HTERT RPE-1 (cell line): ENCODE data around the gene ZEB2.

Experiments used
- in situ Hi-C: fragments of 300-500 bp; cut with MboI; formaldehyde crosslinking; loops from 4 replicates; pipeline ENCODE4 v1.14.3; 2020; ENCODE audit warnings: low sequenced_read_pairs

Gene ZEB2

GRCh38 chr2:144401036-144401435, 118.9 kb downstream of the ZEB2 start:
- in situ Hi-C loops = no loop called here

GRCh38 chr2:144396318-144396717, 123.6 kb downstream of the ZEB2 start:
- in situ Hi-C loops = no loop called here

GRCh38 chr2:144390424-144391020, 129.4 kb downstream of the ZEB2 start:
- in situ Hi-C loops = no loop called here

- in situ Hi-C loops = no loop called here
Measured at GRCh38 chr2:144389930-144390311, 130.0 kb downstream of the ZEB2 start.

- in situ Hi-C loops = no loop called here
Measured at GRCh38 chr2:144389151-144389929, 130.6 kb downstream of the ZEB2 start.

- in situ Hi-C loops = no loop called here
Measured at GRCh38 chr2:144385381-144385780, 134.5 kb downstream of the ZEB2 start.

GRCh38 chr2:144383571-144384100, 136.3 kb downstream of the ZEB2 start:
- in situ Hi-C loops = no loop called here

GRCh38 chr2:144382849-144383248, 137.1 kb downstream of the ZEB2 start:
- in situ Hi-C loops = no loop called here

- in situ Hi-C loops = no loop called here
Measured at GRCh38 chr2:144381716-144382115, 138.2 kb downstream of the ZEB2 start.

- in situ Hi-C loops = no loop called here
Measured at GRCh38 chr2:144379851-144380311, 140.0 kb downstream of the ZEB2 start.

GRCh38 chr2:144378551-144378950, 141.4 kb downstream of the ZEB2 start:
- in situ Hi-C loops = no loop called here

- in situ Hi-C loops = no loop called here
Measured at GRCh38 chr2:144377914-144378313, 142.0 kb downstream of the ZEB2 start.

- in situ Hi-C loops = no loop called here
Measured at GRCh38 chr2:144376926-144377325, 143.0 kb downstream of the ZEB2 start.

GRCh38 chr2:144376460-144376859, 143.5 kb downstream of the ZEB2 start:
- in situ Hi-C loops = no loop called here

GRCh38 chr2:144374163-144374661, 145.7 kb downstream of the ZEB2 start:
- in situ Hi-C loops = no loop called here

- in situ Hi-C loops = no loop called here
Measured at GRCh38 chr2:144372410-144373080, 147.4 kb downstream of the ZEB2 start.

- in situ Hi-C loops = no loop called here
Measured at GRCh38 chr2:144370937-144371584, 148.9 kb downstream of the ZEB2 start.

- in situ Hi-C loops = no loop called here
Measured at GRCh38 chr2:144369416-144369815, 150.5 kb downstream of the ZEB2 start.

GRCh38 chr2:144366825-144367429, 153.0 kb downstream of the ZEB2 start:
- in situ Hi-C loops = no loop called here

GRCh38 chr2:144364944-144365738, 154.8 kb downstream of the ZEB2 start:
- in situ Hi-C loops = no loop called here
